Osteocyte (in vitro differentiated cells): ENCODE results near the gene GIT2. TPM values are rescaled to one million over a fixed set of nuclear protein-coding genes. Genes with fewer than 3 reads are reported as not detected.

Experiments
- DNase-seq: peaks from one replicate; pipeline ENCODE4 v3.0.0; 2021; ENCODE audit warnings: mixed read lengths; ENCODE audit not compliant: unreplicated experiment; ENCODE audit errors: extremely low spot score
- H3K27ac Mint-ChIP-seq: one replicate; pipeline ENCODE4 v1.8.0; 2021; ENCODE audit warnings: mild to moderate bottlenecking, mixed read lengths; ENCODE audit not compliant: unreplicated experiment
- H3K27me3 Mint-ChIP-seq: one replicate; pipeline ENCODE4 v1.8.0; 2021; ENCODE audit warnings: mixed read lengths; ENCODE audit not compliant: unreplicated experiment
- H3K36me3 Mint-ChIP-seq: one replicate; pipeline ENCODE4 v1.8.0; 2021; ENCODE audit warnings: mixed read lengths; ENCODE audit not compliant: unreplicated experiment
- H3K4me1 Mint-ChIP-seq: one replicate; pipeline ENCODE4 v1.8.0; 2021; ENCODE audit warnings: mixed read lengths; ENCODE audit not compliant: unreplicated experiment
- H3K4me3 Mint-ChIP-seq: one replicate; pipeline ENCODE4 v1.8.0; 2021; ENCODE audit warnings: mild to moderate bottlenecking, moderate library complexity, mixed read lengths; ENCODE audit not compliant: unreplicated experiment
- H3K9me3 Mint-ChIP-seq: one replicate; pipeline ENCODE4 v1.8.0; 2021; ENCODE audit warnings: mixed read lengths; ENCODE audit not compliant: unreplicated experiment
- total RNA-seq: library from RNA; stranded (reverse); gene quantifications from 2 replicates; pipeline ENCODE4 v1.2.1, GENCODE V29; 2021
- TF ChIP-seq, protein P1 (sequence below): fragments of 200-600 bp; sonication (generic); IDR thresholded peaks from 2 replicates; pipeline ENCODE4 v1.5.0; 2021; ENCODE audit warnings: antibody characterized with exemption, mild to moderate bottlenecking, moderate library complexity

GIT2 gene
- total RNA-seq, 1 donor from 2014 or later = 49.6 TPM

DNA sequence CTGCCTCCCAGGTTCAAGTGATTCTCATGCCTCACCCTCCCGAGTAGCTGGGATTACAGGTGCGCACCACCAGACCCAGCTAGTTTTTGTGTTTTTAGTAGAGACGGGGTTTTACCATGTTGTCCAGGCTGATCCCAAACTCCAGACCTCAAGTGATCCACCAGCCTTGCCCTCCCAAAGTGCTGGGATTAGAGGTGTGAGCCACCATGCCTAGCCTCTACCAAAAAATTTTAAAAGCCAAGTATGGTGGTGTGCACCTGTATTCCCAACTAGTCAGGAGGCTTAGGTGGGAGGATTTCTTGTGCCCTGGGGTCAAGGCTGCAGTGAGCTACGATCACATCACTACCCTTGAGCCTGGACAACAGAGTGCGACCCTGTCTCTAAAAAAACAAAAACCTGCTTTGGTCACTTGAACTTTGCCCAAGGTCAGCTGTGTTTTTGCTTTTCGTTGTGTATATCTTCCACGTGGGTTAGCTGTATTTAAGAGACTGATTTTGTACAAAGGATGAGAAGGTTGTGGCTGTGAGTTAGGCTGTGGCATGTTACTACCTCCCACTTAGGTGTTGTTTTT is 39.5 kb upstream of the GIT2 start:
- H3K36me3 Mint-ChIP-seq = peaks cover 33% of the 10 kb centered on the region
- TF ChIP-seq, protein P1, sequence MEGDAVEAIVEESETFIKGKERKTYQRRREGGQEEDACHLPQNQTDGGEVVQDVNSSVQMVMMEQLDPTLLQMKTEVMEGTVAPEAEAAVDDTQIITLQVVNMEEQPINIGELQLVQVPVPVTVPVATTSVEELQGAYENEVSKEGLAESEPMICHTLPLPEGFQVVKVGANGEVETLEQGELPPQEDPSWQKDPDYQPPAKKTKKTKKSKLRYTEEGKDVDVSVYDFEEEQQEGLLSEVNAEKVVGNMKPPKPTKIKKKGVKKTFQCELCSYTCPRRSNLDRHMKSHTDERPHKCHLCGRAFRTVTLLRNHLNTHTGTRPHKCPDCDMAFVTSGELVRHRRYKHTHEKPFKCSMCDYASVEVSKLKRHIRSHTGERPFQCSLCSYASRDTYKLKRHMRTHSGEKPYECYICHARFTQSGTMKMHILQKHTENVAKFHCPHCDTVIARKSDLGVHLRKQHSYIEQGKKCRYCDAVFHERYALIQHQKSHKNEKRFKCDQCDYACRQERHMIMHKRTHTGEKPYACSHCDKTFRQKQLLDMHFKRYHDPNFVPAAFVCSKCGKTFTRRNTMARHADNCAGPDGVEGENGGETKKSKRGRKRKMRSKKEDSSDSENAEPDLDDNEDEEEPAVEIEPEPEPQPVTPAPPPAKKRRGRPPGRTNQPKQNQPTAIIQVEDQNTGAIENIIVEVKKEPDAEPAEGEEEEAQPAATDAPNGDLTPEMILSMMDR = no peak
- no peaks in the 10 kb centered on the region for H3K9me3 Mint-ChIP-seq
- no peak overlapping the region for H3K4me3 Mint-ChIP-seq
- no peaks in the 10 kb centered on the region for H3K27me3 Mint-ChIP-seq
- H3K4me1 Mint-ChIP-seq = peaks cover 17% of the 10 kb centered on the region
- no peak overlapping the region for H3K27ac Mint-ChIP-seq
- no peak for DNase-seq

DNA sequence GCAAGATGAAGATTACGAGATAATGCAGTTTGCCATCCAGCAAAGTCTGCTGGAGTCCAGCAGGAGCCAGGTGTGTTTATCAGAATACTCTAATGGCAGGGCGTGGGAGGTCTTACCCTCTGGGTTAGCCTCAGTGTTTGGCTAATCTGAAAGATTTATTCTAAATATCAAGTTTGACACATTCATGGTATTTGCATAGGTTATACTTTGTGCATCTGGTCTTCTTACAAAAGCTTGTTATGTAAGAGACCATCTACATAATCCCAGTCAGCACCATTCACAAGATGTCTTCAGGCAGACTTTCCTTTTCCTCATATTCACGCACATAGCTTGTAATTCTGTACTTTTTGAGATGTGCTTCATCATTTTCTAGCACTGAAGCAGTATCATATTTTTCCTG is 37.7 kb upstream of the GIT2 start:
- no peak for DNase-seq

DNA sequence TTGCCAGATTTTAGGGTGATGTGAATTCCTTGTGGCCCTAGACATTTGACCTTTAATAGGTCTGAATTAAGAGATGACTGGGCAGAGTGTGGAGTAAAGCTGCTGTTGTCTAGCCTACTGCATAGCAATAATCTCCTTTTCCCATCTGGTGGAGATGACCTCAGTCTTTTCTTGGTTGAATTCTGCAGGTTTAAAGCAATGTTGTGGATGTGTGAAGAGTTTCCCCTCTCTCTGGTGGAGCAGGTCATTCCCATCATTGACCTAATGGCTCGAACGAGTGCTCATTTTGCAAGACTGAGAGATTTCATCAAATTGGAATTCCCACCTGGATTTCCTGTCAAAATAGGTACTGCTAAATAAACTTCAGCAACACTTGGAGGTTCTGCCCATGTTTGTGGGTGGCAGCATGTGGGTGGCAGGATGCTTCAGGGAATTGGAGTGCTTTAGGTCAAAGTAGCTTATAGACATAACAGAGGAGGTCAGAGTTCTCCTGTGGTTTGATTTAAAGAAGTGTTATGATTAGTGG is 33.2 kb upstream of the GIT2 start:
- DNase-seq = no peak
- no peak overlapping the region for H3K4me3 Mint-ChIP-seq
- H3K4me1 Mint-ChIP-seq = no peaks in the 10 kb centered on the region
- TF ChIP-seq, protein P1 = no peak
- H3K27me3 Mint-ChIP-seq = no peaks in the 10 kb centered on the region
- H3K9me3 Mint-ChIP-seq = no peaks in the 10 kb centered on the region
- no peak overlapping the region for H3K27ac Mint-ChIP-seq
- H3K36me3 Mint-ChIP-seq = peaks cover 34% of the 10 kb centered on the region

More for the DNA sequence above, 37.7 kb upstream of the GIT2 start:
- Mint-ChIP-seq H3K27ac (no peak overlapping the region), H3K36me3 (peaks cover 35% of the 10 kb centered on the region), H3K27me3 (no peaks in the 10 kb centered on the region), H3K4me3 (no peak overlapping the region), H3K9me3 (no peaks in the 10 kb centered on the region), H3K4me1 (peaks cover 4% of the 10 kb centered on the region)
- TF ChIP-seq, protein P1 = no peak

DNA sequence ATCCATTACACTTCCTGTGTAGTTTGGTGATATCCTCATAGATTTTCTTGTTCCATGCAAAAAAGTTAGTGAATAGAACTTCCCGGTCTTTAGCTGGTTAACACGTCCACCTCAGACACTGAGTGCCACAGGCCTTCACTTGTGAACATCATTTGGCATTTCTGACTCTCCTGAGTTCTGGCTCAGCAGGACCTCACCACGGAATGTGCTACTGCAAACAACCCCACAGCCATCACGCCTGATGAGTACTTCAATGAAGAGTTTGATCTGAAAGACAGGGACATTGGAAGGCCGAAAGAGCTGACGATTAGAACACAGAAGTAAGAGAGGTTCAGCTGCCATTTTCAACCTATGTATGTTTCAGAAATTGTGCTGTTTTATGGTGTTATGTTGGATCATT is 32.2 kb upstream of the GIT2 start:
- no peaks in the 10 kb centered on the region for H3K27me3 Mint-ChIP-seq
- H3K4me1 Mint-ChIP-seq = no peaks in the 10 kb centered on the region
- DNase-seq = no peak
- H3K27ac Mint-ChIP-seq = no peak overlapping the region
- H3K36me3 Mint-ChIP-seq = peaks cover 34% of the 10 kb centered on the region
- H3K9me3 Mint-ChIP-seq = no peaks in the 10 kb centered on the region
- H3K4me3 Mint-ChIP-seq = no peak overlapping the region
- TF ChIP-seq, protein P1 = no peak

- Mint-ChIP-seq H3K36me3 (peaks cover 42% of the 10 kb centered on the region), H3K4me3 (no peak overlapping the region), H3K27me3 (no peaks in the 10 kb centered on the region), H3K27ac (no peak overlapping the region), H3K4me1 (no peaks in the 10 kb centered on the region), H3K9me3 (no peaks in the 10 kb centered on the region)
- TF ChIP-seq, protein P1 = no peak
- no peak for DNase-seq
Observed at GRCh38 chr12:110024051-110024450, 27.9 kb upstream of the GIT2 start.
